Measurements from ENCODE around the gene GGCX. TPM values are rescaled to one million over a fixed set of nuclear protein-coding genes. Genes with fewer than 3 reads are reported as not detected.

Gene GGCX
- total and polyA plus RNA-seq, 9 of the 15 experiments (the other 6 are each of a cell fraction or from before 2014, with no cell fraction given), result 14.4 to 47.1 (median 28.1) TPM

DNA sequence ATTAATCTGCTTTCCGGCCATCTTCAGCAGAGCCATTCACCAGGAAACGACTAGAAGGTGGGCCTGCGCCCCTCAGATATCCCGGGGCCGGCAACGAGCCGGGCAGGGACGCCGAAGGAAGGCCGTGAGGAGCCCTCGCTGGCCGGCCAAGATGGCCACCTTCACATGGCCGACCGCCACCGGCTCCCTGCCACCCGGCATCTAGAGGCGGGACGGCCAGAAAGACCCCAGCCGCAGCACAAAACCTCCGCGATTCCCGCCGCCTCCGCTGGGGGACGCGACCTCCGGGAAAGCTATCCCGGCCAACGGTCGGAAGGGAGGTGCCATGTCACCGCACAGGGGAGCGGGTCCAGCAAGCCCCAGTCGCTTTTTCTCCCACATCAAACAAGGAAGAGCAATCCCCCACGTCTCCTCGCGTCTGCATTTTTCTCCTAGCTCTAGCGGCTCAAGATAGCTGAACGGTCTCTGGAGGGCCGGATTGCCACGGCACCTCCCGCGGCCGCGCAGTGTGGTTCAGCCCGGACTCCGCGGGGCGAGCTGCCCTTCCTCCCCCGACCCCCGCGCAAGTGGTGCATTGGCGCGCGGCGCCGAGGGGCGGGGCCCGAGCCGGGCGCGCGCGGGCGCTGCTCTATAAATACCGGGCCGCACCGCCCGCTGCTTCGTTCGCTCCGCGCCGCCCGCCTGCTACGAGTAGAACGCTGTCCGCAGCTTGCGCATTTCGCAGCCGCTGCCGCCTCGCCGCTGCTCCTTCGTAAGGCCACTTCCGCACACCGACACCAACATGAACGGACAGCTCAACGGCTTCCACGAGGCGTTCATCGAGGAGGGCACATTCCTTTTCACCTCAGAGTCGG, 22.6 kb downstream of the GGCX start, which contains the start of gene MAT2A (continued):
- TF ChIP-seq, protein P1, sequence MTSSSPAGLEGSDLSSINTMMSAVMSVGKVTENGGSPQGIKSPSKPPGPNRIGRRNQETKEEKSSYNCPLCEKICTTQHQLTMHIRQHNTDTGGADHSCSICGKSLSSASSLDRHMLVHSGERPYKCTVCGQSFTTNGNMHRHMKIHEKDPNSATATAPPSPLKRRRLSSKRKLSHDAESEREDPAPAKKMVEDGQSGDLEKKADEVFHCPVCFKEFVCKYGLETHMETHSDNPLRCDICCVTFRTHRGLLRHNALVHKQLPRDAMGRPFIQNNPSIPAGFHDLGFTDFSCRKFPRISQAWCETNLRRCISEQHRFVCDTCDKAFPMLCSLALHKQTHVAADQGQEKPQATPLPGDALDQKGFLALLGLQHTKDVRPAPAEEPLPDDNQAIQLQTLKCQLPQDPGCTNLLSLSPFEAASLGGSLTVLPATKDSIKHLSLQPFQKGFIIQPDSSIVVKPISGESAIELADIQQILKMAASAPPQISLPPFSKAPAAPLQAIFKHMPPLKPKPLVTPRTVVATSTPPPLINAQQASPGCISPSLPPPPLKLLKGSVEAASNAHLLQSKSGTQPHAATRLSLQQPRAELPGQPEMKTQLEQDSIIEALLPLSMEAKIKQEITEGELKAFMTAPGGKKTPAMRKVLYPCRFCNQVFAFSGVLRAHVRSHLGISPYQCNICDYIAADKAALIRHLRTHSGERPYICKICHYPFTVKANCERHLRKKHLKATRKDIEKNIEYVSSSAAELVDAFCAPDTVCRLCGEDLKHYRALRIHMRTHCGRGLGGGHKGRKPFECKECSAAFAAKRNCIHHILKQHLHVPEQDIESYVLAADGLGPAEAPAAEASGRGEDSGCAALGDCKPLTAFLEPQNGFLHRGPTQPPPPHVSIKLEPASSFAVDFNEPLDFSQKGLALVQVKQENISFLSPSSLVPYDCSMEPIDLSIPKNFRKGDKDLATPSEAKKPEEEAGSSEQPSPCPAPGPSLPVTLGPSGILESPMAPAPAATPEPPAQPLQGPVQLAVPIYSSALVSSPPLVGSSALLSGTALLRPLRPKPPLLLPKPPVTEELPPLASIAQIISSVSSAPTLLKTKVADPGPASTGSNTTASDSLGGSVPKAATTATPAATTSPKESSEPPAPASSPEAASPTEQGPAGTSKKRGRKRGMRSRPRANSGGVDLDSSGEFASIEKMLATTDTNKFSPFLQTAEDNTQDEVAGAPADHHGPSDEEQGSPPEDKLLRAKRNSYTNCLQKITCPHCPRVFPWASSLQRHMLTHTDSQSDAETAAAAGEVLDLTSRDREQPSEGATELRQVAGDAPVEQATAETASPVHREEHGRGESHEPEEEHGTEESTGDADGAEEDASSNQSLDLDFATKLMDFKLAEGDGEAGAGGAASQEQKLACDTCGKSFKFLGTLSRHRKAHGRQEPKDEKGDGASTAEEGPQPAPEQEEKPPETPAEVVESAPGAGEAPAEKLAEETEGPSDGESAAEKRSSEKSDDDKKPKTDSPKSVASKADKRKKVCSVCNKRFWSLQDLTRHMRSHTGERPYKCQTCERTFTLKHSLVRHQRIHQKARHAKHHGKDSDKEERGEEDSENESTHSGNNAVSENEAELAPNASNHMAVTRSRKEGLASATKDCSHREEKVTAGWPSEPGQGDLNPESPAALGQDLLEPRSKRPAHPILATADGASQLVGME (CRISPR knock-in tag; IDR thresholded peaks at IDR 0.05), result 0 out of 2 replicates have a peak, but pooled peaks have one; percentile 37
- TF ChIP-seq, protein P2, sequence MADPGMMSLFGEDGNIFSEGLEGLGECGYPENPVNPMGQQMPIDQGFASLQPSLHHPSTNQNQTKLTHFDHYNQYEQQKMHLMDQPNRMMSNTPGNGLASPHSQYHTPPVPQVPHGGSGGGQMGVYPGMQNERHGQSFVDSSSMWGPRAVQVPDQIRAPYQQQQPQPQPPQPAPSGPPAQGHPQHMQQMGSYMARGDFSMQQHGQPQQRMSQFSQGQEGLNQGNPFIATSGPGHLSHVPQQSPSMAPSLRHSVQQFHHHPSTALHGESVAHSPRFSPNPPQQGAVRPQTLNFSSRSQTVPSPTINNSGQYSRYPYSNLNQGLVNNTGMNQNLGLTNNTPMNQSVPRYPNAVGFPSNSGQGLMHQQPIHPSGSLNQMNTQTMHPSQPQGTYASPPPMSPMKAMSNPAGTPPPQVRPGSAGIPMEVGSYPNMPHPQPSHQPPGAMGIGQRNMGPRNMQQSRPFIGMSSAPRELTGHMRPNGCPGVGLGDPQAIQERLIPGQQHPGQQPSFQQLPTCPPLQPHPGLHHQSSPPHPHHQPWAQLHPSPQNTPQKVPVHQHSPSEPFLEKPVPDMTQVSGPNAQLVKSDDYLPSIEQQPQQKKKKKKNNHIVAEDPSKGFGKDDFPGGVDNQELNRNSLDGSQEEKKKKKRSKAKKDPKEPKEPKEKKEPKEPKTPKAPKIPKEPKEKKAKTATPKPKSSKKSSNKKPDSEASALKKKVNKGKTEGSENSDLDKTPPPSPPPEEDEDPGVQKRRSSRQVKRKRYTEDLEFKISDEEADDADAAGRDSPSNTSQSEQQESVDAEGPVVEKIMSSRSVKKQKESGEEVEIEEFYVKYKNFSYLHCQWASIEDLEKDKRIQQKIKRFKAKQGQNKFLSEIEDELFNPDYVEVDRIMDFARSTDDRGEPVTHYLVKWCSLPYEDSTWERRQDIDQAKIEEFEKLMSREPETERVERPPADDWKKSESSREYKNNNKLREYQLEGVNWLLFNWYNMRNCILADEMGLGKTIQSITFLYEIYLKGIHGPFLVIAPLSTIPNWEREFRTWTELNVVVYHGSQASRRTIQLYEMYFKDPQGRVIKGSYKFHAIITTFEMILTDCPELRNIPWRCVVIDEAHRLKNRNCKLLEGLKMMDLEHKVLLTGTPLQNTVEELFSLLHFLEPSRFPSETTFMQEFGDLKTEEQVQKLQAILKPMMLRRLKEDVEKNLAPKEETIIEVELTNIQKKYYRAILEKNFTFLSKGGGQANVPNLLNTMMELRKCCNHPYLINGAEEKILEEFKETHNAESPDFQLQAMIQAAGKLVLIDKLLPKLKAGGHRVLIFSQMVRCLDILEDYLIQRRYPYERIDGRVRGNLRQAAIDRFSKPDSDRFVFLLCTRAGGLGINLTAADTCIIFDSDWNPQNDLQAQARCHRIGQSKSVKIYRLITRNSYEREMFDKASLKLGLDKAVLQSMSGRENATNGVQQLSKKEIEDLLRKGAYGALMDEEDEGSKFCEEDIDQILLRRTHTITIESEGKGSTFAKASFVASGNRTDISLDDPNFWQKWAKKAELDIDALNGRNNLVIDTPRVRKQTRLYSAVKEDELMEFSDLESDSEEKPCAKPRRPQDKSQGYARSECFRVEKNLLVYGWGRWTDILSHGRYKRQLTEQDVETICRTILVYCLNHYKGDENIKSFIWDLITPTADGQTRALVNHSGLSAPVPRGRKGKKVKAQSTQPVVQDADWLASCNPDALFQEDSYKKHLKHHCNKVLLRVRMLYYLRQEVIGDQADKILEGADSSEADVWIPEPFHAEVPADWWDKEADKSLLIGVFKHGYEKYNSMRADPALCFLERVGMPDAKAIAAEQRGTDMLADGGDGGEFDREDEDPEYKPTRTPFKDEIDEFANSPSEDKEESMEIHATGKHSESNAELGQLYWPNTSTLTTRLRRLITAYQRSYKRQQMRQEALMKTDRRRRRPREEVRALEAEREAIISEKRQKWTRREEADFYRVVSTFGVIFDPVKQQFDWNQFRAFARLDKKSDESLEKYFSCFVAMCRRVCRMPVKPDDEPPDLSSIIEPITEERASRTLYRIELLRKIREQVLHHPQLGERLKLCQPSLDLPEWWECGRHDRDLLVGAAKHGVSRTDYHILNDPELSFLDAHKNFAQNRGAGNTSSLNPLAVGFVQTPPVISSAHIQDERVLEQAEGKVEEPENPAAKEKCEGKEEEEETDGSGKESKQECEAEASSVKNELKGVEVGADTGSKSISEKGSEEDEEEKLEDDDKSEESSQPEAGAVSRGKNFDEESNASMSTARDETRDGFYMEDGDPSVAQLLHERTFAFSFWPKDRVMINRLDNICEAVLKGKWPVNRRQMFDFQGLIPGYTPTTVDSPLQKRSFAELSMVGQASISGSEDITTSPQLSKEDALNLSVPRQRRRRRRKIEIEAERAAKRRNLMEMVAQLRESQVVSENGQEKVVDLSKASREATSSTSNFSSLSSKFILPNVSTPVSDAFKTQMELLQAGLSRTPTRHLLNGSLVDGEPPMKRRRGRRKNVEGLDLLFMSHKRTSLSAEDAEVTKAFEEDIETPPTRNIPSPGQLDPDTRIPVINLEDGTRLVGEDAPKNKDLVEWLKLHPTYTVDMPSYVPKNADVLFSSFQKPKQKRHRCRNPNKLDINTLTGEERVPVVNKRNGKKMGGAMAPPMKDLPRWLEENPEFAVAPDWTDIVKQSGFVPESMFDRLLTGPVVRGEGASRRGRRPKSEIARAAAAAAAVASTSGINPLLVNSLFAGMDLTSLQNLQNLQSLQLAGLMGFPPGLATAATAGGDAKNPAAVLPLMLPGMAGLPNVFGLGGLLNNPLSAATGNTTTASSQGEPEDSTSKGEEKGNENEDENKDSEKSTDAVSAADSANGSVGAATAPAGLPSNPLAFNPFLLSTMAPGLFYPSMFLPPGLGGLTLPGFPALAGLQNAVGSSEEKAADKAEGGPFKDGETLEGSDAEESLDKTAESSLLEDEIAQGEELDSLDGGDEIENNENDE (IDR thresholded peaks at IDR 0.05; ENCODE audit: low read depth, low read length), result no peak
- no peak for TF ChIP-seq MECOM (CRISPR knock-in tag; IDR thresholded peaks at IDR 0.05)
- no peak for TF ChIP-seq ZNF785 (CRISPR knock-in tag; IDR thresholded peaks at IDR 0.05)
- no peak for TF ChIP-seq PTTG1 (tag; IDR thresholded peaks at IDR 0.05; ENCODE audit: low read depth)
- TF ChIP-seq ZNF347 (CRISPR knock-in tag; IDR thresholded peaks at IDR 0.05; ENCODE audit: low read depth), result no peak
- TF ChIP-seq PTRF (tag; IDR thresholded peaks at IDR 0.05), result no peak
- TF ChIP-seq PHTF2 (CRISPR knock-in tag; IDR thresholded peaks at IDR 0.05), result no peak
- TF ChIP-seq MAFG (tag; conservative IDR thresholded peaks at IDR 0.05), result no peak
- peak; percentile 24; the same call in 1 of the 2 replicates for TF ChIP-seq SMARCE1 (IDR thresholded peaks at IDR 0.05)
- no peak for TF ChIP-seq PRMT5 (CRISPR knock-in tag; IDR thresholded peaks at IDR 0.05)

Measured in K562 (cell line).